K562 (cell line): ENCODE measurements around the gene GNAI3.

ENCODE experiments used
- CTCF ChIP-seq, 3 experiments: IDR thresholded peaks in 2 of 3; conservative IDR thresholded peaks in 1 of 3; 2 replicates each; pipeline ENCODE4 v1.5.1; 2011 to 2012; ENCODE audit warnings: low read length in 3 of 3, mild to moderate bottlenecking in 3 of 3, control low read depth in 2 of 3, improper control_type of control experiment in 1 of 3, inconsistent platforms in 1 of 3, low read depth in 1 of 3, mixed read lengths in 1 of 3, moderate library complexity in 1 of 3; ENCODE audit not compliant: insufficient read depth in 2 of 3
- MAFK ChIP-seq: IDR thresholded peaks from 2 replicates; pipeline ENCODE4 v1.6.1; 2011; ENCODE audit warnings: low read length, improper control_type of control experiment
- POLR2A ChIP-seq: fragments of 450-650 bp; conservative IDR thresholded peaks from 2 replicates; pipeline ENCODE4 v1.6.1; 2016
- SMARCA5 ChIP-seq: fragments of 450-650 bp; IDR thresholded peaks from 2 replicates; pipeline ENCODE4 v1.6.1; 2016
- TAF7 ChIP-seq: fragments of 450-650 bp; IDR thresholded peaks from 2 replicates; pipeline ENCODE4 v1.6.1; 2016; ENCODE audit warnings: missing genetic modification characterization, missing compliant biosample characterization
- ZNF655 ChIP-seq: fragments of 250-450 bp; sonication (Bioruptor Pico); IDR thresholded peaks from 2 replicates; pipeline ENCODE4 v1.5.0; 2021

DNA sequence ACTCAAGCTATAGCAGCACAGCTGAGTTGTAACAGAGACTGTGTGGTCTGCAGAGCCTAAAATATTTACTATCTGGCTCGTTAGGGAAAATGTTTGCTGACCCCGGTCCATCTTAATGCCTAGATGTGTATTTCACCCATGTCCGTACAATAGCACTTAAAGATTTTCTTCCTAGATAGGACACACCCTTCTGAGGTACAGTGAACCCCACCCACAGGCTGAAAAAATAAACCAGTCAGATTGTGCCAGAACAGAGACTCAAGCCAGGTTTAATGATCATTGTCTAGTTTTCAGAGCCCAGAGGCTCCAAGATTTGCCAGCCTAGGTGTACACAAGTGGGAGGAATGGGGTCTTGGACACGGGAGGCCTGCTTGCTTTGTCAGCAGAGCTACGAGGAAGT is 44.5 kb upstream of the GNAI3 start:
- TF ChIP-seq CTCF (IDR thresholded peaks at IDR 0.05 in 2 of 3, conservative IDR thresholded peaks at IDR 0.05 in 1 of 3; ENCODE audit: insufficient read depth in 2 of 3, low read depth in 1 of 3, low read length in 3 of 3) = no peak
- no peak for TF ChIP-seq SMARCA5
- TF ChIP-seq MAFK = no peak
- no peak for TF ChIP-seq TAF7 (tag)
- no peak for TF ChIP-seq POLR2A
- no peak for TF ChIP-seq ZNF655 (CRISPR knock-in tag)
